ENCODE measurements around the gene EIF2AK3.

- TF ChIP-seq CTCF (IDR thresholded peaks at IDR 0.05; ENCODE audit: low read depth, low read length): no peak
- no peak for TF ChIP-seq MAX (IDR thresholded peaks at IDR 0.05; ENCODE audit: low read depth, low read length)
These were observed 12.6 kb upstream of the EIF2AK3 start for GRCh38 chr2:88639865-88640264.
